Measurements from ENCODE around the gene DRAP1.
"Not testable (repeated sequence)": the region's sequence is repeated elsewhere in the genome, so short reads cannot be mapped to it uniquely, and the experiment has no call there.

DRAP1 gene

DNA sequence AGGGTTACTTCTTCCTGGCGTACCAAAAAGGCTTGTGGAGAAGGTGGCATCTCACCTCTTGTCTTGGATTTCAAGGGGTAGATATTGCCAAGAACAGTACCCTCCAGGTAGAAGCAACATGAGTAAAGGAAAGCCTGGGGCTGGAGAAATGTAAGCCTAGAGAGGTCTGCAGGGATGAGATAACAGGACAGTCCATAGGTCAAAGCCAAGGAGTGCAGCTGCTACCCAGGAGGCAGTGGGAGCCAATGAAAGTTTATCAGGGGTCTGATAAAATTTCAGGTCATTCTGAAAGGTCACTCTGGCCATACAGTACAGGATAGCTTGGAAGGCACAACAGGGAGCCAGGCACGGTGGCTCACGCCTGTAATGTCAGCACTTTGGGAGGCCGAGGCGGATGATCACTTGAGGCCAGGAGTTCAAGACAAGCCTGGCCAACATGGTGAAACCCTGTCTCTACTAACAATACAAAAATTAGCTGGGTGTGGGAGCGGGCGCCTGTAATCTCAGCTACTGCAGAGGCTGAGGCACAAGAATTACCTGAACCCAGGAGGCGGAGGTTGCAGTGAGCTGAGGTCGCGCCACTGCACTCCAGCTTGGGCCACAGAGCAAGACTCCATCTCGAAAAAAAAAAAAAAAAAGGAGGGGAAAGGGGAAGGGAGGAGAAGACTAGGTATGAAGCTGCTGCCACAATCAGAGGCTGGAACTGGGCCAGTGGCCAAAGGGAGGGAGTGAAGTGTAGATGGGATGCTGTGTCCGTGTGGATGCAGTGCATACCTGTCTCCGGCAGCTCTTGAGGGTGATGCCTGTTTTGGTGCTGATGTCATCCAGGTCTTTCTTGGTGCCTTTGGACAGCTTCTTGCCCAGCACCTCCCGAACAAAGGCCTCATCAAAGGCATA is 32.2 kb upstream of the DRAP1 start:
- DNase-seq = no peak

- DNase-seq = no peak
Observed at GRCh38 chr11:65887723-65888162, 31.5 kb upstream of the DRAP1 start.

- DNase-seq = peak; percentile 73
Observed at GRCh38 chr11:65888163-65888814, 30.9 kb upstream of the DRAP1 start, which contains the start of gene FIBP. TSS of gene FIBP (minus strand) at chr11:65888471. CDS start at chr11:65888418, 53 bp downstream.

DNA sequence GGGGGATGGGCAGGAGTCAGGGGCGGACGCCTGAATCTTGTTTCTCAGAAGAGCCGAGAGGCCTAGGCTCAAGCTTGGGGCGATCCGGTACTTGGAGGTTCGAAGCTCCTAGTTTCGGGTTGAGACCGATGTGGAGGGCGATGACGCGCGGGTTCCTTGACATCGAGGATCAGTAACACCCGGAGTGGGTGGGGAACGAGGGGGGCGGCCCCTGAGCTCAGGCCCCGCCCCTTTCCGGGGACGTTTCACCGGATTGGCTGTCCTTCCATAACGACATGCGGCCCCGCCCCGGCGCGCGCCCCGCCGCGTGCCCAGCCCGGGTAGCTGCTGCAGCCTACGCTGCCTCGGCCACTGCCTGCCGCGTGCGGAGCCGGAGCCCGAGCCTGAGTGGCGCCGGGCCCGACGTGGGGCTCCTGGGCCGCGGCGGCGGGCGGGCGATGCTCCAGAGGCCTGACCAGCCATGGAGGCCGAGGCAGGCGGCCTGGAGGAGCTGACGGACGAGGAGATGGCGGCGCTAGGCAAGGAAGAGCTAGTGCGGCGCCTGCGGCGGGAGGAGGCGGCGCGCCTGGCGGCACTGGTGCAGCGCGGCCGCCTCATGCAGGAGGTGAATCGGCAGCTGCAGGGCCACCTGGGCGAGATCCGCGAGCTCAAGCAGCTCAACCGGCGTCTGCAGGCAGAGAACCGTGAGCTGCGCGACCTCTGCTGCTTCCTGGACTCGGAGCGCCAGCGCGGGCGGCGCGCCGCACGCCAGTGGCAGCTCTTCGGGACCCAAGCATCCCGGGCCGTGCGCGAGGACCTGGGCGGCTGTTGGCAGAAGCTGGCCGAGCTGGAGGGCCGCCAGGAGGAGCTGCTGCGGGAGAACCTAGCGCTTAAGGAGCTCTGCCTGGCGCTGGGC is 28.7 kb upstream of the DRAP1 start, which contains the start of gene CCDC85B:
Gene CCDC85B, plus strand, starts transcription at position 350 of the 895 bp plus-strand sequence. Its CDS starts 111 bp downstream, at position 461.
- DNase-seq = peak; percentile 69

GRCh38 chr11:65891219-65892136 is 27.7 kb upstream of the DRAP1 start:
- DNase-seq = no peak

DNA sequence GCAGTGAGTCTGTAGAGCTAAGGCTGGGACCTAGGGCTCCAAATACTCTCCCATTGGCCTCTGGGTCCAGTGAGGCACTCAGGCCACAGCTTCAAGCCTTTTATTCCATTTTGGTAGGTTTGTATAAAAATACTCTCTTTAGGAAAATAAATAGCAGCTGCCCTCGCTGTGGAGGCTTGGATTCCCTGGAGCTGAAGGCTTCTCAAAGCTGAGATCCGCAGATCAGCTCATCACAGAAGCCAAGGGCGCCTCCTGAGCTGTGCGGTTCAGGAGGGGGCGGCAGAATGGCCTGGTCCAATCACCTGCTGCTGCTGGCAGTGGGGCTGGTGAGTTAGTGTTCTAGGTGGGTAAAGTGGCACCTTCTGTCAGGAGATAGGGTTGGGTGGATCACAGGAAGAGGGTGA is 27.1 kb upstream of the DRAP1 start:
- DNase-seq = not testable (repeated sequence)

DNA sequence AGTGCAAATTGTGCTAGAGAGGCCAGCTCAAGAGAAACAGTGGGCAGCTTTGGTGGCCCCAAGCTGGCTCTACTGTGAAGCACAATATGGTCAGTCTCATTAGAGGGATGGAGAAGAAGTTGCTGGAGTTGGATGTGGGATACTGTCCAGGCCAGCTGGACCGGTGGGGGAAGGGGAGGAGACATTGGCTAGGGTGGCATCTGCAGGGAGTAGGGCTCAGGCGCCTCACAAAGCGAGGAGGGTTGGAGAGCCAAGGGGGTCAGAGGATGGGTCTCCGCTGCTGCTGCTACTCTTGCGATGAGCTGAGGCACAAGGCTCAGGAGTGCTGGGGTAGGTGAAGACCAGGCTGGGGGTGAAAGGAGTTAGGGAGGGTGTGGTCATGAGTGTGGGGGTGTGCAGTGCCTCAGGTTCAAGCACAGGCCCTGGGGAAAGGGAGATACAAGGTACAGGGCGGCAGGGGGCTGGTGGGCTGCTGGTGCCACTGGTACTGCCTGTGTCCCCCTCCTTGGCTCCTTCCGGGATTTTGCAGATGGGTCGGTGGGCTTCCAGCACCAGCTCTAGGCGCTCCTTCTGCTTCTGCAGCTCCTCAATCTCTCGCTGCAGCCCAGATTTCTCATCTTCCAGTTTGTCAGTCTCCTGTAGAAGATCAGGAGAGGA is 26.4 kb upstream of the DRAP1 start:
- no peak for DNase-seq

- DNase-seq = no peak
Observed at GRCh38 chr11:65894034-65894591, 25.1 kb upstream of the DRAP1 start.

DNA sequence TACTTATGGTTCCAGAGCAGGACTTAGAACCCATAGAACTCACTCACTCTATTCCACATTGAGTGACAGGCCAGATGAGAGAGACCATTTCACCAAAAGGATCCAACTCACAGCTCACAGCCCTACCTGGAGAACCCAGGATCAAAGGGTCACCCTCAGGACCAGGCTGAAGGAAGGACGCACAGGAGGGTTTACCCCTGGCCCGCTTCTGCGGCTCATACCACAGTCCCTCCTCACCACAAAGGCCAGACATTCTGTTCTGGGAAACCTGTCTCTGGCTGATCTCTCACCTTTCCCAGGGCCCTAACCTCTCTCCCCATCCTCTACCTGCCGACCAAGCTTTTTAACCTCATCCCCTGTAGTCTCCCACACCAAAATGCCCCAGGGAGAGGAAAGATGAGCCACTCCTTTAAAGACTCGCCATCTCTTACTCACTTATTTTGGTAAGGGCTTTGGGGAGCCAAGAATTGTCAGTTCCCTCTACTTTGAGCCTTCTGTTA is 23.7 kb upstream of the DRAP1 start:
- DNase-seq = no peak

- no peak for DNase-seq
Observed at GRCh38 chr11:65896034-65896999, 22.9 kb upstream of the DRAP1 start.

- DNase-seq = no peak
Observed at GRCh38 chr11:65897020-65897471, 22.2 kb upstream of the DRAP1 start.

DNA sequence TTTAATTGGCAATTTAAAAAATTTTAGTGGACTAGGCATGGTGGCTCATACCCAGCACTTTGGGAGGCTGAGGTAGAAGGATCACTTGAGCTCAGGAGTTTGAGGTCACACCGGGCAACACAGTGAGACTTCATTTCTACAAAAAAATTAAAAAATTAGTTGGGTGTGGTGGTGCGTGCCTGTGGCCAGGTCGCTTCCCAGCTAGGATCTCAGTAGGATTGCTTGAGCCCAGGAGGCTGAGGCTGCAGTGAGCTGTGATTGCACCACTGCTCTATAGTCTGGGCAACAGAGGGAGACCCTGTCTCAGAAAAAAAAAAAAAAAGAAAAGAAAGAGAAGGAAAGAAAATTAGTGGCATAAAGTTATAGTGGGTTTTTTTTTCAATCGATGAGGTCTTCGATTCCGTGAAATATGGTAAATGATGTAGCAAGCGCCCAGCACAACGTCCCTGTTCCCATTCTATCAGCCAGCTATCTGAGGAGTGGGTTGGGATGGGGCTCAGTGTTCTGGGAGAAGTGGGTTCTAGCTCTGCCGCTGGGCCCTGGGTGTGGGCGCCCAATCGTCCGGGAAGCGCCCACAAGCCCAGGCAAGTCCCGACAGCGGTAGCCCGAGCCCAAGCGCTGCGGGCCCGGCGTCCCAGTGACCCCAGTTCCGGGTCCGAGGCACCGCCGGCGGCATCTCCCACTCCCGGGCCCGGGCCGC is 20.4 kb upstream of the DRAP1 start:
- DNase-seq = no peak

DNA sequence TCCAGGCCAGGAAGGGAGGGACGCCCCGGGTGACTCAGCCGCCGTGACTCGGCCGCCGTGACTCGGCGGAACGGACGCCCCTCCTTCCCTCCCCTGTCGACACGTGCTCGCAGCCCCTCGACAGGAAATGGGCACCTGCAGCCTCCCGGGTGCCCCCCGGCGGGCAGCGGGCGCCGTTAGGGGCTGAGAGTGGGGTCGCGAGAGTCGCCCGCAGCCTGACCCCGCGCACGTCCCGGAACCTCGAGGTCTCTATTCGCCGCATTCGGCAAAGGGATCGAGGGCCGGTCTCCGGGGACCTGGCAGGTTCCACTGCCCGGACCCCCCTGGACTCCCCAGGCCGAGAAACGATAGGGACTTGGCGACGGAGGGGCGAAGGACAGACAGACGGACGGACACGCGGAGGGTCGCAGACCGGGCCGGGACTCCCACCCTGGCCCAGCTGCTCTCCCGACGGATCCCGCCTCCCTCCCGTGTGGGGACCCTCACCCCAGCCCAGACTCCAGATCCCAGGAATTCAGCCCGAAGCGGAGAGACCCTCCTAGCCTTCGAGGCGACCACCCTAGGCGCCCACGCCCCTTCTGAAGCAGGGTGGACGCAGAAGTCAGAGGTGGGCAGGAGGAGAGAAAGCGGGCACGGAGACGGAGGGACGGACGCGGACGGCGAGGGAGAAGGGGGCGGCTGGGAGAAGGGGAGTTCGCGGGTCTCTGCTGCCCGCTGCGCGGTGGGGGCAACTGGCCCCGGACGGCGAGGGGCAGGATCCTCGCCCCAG is 19.7 kb upstream of the DRAP1 start:
- no peak for DNase-seq

DNA sequence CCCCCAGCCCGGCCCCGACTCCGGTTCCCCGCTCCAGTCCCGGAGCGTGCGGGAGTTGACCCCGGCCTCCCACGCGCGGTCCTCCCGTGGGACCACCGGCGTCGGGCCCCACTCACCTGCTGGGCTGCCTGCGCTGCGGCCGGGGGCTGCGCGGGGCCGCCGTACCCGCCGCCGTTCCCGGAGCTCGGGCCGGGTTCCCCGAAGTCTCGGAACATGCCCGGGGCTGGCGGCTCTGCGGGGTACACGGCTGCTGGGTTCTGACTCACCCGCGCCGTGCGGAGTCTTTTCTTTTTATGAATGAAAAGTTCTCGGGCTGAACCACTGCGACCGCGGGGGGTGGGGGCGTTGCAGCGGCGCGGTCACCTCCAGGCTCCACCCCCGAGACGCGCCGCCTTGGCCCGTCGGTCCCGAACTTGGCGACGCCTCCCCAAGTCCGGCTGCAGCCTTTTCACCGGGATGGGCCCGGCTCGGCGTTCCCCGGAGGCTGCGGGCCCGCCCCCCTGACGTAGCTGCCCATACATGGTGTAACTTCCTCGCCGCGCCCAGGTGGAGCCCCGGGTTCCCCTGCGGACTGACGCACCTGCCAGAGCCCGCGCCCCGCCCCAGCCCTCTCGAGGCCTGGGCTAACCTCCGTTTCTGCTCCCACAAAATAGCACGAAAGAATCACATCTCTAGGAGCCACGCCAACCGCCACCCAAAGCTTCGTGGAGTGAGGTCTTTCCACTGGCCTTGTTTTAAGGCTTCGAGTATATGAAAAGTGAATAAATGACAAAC is 18.9 kb upstream of the DRAP1 start, which contains the start of gene FOSL1:
Gene FOSL1, minus strand, starts transcription at position 264 of the 774 bp plus-strand sequence. Its CDS starts 49 bp downstream, at position 215.
- peak; percentile 29 for DNase-seq

DNA sequence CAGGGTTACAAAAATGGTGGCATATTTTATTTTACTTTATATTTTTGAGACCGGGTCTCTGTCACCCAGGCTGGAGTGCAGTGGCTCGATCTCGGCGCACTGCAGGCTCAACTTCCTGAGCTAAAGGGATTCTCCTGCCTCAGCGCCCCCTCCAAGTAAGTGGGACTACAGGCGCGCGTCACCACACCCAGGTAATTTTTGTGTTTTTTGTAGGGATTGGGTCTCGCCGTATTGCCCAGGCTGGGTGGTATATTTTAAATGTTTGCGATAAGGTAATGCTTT is 18.4 kb upstream of the DRAP1 start:
- DNase-seq = no peak

DNA sequence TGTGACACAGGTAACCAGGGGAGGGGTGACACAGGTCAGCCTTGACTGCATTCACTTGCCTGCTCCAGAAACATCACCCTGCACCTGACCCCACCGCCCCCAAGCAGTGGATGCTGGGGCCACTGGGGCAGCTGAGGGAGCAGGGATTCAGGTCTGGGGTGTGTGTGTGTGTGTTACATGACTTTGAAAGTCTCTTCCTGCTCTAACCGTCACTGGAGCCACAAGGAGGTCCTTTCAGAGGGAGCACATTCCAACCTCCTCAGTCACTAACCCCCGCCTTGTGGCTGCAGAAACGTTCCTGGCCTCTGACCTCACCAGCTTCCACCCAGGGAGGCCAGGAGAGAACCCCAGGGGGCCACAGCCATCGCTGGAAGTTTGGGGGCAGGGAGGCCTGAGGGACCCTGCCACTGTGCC is 16.2 kb upstream of the DRAP1 start:
- no peak for DNase-seq

DNA sequence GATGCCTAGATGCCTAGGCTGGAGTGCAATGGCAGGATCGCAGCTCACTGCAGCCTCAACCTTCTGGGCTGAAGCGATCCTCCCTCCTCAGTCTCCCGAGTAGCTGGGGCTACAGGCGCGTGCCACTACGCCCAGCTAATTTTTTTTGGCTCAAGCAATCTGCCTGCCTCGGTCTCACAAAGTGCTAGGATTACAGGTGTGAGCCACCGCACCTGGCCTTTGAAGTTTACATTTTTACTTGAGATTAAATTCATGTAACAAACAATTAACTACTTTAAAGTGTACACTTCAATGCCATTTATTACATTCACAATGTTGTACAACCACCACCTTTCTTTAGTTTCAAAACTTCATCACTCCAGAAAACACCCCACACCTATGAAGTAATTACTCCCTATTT is 15.5 kb upstream of the DRAP1 start:
- DNase-seq = no peak

All from NCI-H1436 treated with DMSO at 0.1 percent for 48 hours (cell line).